AG04450 (cell line): ENCODE measurements around the gene GGA2. TPM values are rescaled to one million over a fixed set of nuclear protein-coding genes. Genes with fewer than 3 reads are reported as not detected.

Experiments
- CTCF ChIA-PET: fragments of 300-600, 350-600 bp; formaldehyde crosslinking; extraction: SDS; loops from one replicate; lab custom pipeline; 2022; ENCODE audit warnings: antibody characterized with exemption, inconsistent platforms; lab: Charles Lee
- POLR2A ChIA-PET: fragments of 350-600 bp; formaldehyde crosslinking; extraction: SDS; loops from one replicate; lab custom pipeline; 2021; ENCODE audit warnings: antibody characterized with exemption, inconsistent platforms; lab: Yijun Ruan, JAX
- DNase-seq: peaks from one replicate; pipeline ENCODE4 v3.0.0-alpha.2; 2011; ENCODE audit warnings: low read depth, low spot score
- H3K27ac ChIP-seq: one replicate; pipeline ENCODE4 v1.5.1; 2012; ENCODE audit warnings: low read depth, low read length, control low read depth
- H3K27me3 ChIP-seq: one replicate; pipeline ENCODE4 v1.6.0; 2012; ENCODE audit warnings: low read length; ENCODE audit not compliant: control insufficient read depth, insufficient read depth
- H3K4me3 ChIP-seq: 2 replicates; pipeline ENCODE4 v1.5.1; 2011; ENCODE audit warnings: mild to moderate bottlenecking, low read depth, low read length, control low read depth
- H3K9me3 ChIP-seq: 2 replicates; pipeline ENCODE4 v1.5.1; 2012; ENCODE audit warnings: low read length; ENCODE audit not compliant: control insufficient read depth, insufficient read depth
- polyA plus RNA-seq: library from polyadenylated mRNA; depleted of rRNA; stranded (reverse); fragments of >200 nt; gene quantifications from 2 replicates; pipeline ENCODE4 v1.2.3, GENCODE V29; 2011
- TF ChIP-seq, protein P1 (sequence below): IDR thresholded peaks from 2 replicates; pipeline ENCODE4 v1.5.1; 2011; ENCODE audit warnings: low read depth, low read length, control low read depth, inconsistent platforms

The GGA2 gene
- polyA plus RNA-seq, 1 experiment, result 42.5 TPM

DNA sequence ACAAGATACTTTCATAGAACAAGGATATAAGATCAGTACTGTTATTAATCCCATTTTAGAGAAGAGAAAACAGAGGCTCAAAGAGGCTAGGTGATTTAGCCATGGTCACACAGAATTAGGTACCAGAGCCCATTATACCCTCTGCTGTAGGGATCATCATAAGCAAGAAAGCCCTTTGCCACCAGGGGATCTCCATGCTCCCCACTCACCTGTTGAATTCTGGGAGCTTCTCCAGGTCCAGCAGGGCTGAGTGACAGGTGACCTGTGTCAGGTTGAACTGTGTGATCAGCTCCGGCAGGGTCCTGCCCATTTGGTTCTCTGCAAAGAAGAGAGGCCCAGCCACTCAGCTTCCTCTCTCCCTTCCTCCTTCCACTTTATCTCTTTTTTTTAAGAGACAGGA is 22.2 kb upstream of the GGA2 start:
- Histone ChIP-seq H3K4me3 (no peak overlapping the region), H3K9me3 (no peaks in the 10 kb centered on the region; the same call in 1 of the 2 replicates), H3K27me3 (no peaks in the 10 kb centered on the region), H3K27ac (no peak overlapping the region)
- TF ChIP-seq, protein P1, sequence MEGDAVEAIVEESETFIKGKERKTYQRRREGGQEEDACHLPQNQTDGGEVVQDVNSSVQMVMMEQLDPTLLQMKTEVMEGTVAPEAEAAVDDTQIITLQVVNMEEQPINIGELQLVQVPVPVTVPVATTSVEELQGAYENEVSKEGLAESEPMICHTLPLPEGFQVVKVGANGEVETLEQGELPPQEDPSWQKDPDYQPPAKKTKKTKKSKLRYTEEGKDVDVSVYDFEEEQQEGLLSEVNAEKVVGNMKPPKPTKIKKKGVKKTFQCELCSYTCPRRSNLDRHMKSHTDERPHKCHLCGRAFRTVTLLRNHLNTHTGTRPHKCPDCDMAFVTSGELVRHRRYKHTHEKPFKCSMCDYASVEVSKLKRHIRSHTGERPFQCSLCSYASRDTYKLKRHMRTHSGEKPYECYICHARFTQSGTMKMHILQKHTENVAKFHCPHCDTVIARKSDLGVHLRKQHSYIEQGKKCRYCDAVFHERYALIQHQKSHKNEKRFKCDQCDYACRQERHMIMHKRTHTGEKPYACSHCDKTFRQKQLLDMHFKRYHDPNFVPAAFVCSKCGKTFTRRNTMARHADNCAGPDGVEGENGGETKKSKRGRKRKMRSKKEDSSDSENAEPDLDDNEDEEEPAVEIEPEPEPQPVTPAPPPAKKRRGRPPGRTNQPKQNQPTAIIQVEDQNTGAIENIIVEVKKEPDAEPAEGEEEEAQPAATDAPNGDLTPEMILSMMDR, result no peak
- ChIA-PET POLR2A (no interaction called here), CTCF (no interaction called here)
- DNase-seq, result no peak

DNA sequence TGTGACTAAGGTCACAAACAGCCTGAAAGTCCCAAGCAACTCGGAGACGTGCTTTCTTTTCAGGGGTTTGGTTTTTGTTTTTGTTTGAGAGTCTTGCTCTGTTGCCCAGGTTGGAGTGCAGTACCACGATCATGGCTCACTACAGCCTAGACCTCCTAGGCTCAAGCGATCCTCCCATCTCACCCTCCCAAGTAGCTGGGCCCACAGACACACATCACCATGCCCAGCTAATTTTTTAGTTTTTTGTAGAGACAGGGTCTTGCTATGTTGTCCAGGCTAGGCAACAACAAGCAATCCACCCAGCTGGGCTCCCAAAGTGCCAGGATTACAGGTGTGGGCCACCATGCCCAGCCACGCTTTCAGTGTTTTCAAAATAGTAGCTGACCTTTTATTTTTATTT is 19.8 kb upstream of the GGA2 start:
- no peak overlapping the region for H3K27ac ChIP-seq
- no peaks in the 10 kb centered on the region for H3K27me3 ChIP-seq
- no peak overlapping the region for H3K4me3 ChIP-seq
- H3K9me3 ChIP-seq, result no peaks in the 10 kb centered on the region; the same call in 1 of the 2 replicates
- no peak for DNase-seq
- ChIA-PET CTCF (interaction anchor here (1.5 kb wide), 1 partner anchor 27 kb away, joined by 4 read pairs; the partner anchor contains the start of genes EARS2 and UBFD1), POLR2A (interaction anchor here (1.0 kb wide), 1 partner anchor 51 kb away, joined by 3 read pairs; no protein-coding TSS in a partner anchor)
- TF ChIP-seq, protein P1, result no peak

DNA sequence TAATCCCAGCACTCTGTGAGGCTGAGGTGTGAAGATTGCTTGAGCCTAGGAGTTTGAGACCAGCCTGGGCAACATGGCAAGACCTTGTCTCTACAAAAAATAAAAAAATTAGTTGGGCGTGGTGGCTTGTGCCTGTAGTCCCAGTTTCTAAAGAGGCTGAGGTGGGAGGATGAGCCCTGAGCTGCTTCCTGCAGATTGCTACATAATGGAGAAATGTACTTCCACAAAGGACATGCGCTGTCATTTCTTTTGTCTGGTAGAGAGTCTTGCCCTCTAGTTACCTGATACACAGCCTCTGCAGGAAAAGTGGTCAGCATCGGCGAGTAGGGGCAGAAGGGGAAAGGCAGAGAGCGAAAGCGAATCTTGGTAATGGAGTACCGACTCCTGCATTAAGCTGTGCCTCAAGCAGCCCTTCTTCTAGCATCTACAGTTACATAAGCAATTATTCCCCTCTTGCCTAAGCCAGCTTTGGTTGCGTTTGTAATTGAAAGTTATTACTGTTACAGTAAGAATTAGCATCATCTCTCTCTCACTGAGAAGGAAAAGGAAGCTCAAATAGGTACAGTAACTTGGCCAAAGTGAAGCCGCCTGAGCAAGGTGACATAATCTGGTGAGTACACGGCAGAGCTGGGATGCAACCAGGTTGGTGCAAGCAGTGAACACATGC is 18.5 kb upstream of the GGA2 start:
- no peak for DNase-seq
- ChIA-PET CTCF (interaction anchor here (1.7 kb wide), 1 partner anchor 68 kb away, joined by 4 read pairs; no protein-coding TSS in a partner anchor), POLR2A (no interaction called here)
- TF ChIP-seq, protein P1, result no peak
- Histone ChIP-seq H3K27me3 (no peaks in the 10 kb centered on the region), H3K27ac (no peak overlapping the region), H3K4me3 (no peak overlapping the region), H3K9me3 (no peaks in the 10 kb centered on the region)

DNA sequence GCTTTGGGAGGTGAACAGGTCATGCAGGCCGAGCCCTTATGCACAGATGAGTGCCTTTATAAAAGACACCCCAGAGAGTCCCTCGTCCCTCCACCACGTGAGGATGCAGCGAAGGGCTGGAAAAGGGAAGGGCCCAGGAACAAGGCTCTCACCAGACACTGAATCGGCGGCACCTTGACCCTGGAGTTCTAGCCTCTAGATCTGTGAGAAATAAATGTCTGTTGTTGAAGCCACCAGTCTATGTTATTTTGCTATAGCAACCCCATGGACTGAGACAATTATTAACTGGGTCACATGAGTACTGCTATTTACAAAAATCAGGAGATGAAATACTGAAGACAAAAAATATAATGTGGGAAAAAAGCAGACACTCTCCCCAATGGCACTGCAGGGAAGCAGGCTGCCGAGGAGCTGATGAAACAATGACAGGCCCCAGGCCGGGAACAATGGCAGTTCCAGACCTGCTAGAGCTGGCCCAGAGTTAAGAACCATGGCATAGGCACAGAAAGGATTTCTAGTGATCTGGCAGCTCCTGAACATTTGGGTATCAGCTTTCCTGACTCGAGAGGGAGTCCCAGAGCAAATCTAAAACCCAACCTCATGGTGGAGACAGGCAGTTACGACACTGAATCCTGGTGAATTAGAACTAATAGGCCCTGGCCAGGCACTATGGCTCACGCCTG is 17.8 kb upstream of the GGA2 start:
- H3K4me3 ChIP-seq, result no peak overlapping the region
- no peak for DNase-seq
- TF ChIP-seq, protein P1, result no peak
- CTCF ChIA-PET, result interaction anchor here (0.7 to 1.7 kb wide), 2 partner anchors 24 to 69 kb away, joined by 4 to 5 read pairs; no protein-coding TSS in a partner anchor
- no peaks in the 10 kb centered on the region for H3K27me3 ChIP-seq
- no peaks in the 10 kb centered on the region for H3K9me3 ChIP-seq
- no peak overlapping the region for H3K27ac ChIP-seq
- POLR2A ChIA-PET, result no interaction called here

DNA sequence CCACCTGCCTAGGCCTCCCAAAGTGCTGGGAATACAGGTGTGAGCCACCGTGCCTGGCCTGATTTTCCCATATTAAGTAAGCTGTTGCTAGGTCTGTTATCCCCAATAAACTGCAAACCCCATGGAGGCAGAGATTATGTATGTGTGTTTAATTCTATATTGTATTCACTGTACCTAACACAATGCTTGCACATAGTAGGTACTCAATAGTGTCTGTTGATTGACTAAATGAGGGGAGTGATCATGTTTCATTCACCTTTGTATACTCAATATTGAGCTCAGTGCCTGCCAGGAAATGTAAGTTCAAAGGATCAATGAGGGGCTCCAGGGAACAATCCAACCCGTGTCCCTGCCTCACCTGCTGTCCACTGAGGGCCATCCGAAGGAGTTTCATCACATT is 14.6 kb upstream of the GGA2 start:
- Histone ChIP-seq H3K4me3 (no peak overlapping the region), H3K27me3 (no peaks in the 10 kb centered on the region), H3K9me3 (no peaks in the 10 kb centered on the region), H3K27ac (no peak overlapping the region)
- CTCF ChIA-PET, result no interaction called here
- DNase-seq, result no peak
- TF ChIP-seq, protein P1, result no peak
- POLR2A ChIA-PET, result no interaction called here
